Muscle of back (tissue), 11 donors: Measurements from ENCODE around the gene ZNF76. TPM values are rescaled to one million over a fixed set of nuclear protein-coding genes. Genes with fewer than 3 reads are reported as not detected.
A peak's percentile ranks its signal among the peaks of the same experiment; 100 is the strongest.

ENCODE experiments used
- DNase-seq, 3 donors: peaks; one replicate each; pipeline versions ENCODE4 v3.0.0 to v3.0.0-alpha.2; 2013
- polyA plus RNA-seq, 10 donors: library from polyadenylated mRNA; unstranded; fragments of 120-200 nt; gene quantifications; one replicate each; pipeline ENCODE4 v1.2.1, GENCODE V29; 2013; ENCODE audit not compliant: insufficient read length in 10 of 10

The ZNF76 gene
- polyA plus RNA-seq, 10 donors = 18.2 to 32.1 (median 22.8) TPM

DNA sequence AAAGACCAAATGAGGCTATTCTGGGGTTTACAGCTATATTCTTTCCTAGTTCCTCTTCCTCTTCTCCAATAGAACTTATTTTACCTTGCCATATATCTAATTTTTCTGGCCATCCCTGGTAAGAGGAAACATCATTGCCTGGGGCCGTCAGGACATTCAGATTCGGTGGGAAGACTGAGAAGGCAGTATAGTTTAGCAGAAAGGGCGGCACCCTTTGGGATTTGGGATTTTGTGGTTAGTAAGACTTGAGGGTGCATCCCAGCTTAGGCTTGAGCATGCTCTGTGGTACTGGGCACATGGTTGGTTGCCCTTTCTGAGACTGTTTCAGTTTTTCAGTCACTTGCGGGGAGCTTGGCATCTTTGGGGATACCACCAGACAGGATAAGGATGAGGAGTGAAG, 24.6 kb upstream of the ZNF76 start:
- no peak for DNase-seq

DNA sequence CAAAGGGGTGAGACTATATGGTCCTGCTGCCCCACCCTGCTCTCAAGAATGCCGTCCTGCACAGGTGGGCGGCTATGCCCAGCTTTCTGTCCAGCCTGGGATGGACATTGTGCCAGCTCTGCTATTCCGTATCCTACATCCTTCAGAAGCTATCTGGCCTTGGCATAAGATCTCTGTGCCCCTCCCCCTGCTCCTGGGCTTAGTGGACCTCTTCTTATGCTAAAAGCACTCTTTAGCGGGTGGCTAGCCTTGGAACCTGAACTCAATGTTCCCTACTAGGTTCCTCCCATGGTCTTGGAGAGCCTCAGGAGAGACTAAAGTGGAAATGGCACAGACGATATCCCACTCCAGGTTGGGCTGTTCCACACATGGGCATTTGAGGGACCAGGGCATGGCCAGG, 23.3 kb upstream of the ZNF76 start:
- no peak for DNase-seq

DNA sequence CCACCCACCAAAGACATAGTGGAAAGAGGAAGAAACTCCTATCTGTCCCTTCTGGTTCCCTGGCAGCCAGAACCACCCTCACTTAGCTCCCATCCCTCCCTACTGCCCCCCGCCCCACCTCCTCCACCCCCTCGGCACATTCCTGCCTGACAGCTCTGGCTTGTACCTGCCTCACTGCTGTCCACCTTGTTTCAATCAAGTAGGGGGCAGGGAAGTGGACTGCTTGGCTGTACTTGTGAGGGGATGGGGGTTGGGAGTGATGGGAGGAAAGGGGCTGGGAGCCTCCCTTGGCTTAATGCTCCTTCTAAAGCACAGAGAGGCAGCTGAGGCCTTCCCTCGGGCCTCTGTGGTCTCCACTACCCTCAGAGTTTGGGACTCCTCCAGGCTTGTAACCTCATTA, 22.1 kb upstream of the ZNF76 start:
- no peak for DNase-seq

DNA sequence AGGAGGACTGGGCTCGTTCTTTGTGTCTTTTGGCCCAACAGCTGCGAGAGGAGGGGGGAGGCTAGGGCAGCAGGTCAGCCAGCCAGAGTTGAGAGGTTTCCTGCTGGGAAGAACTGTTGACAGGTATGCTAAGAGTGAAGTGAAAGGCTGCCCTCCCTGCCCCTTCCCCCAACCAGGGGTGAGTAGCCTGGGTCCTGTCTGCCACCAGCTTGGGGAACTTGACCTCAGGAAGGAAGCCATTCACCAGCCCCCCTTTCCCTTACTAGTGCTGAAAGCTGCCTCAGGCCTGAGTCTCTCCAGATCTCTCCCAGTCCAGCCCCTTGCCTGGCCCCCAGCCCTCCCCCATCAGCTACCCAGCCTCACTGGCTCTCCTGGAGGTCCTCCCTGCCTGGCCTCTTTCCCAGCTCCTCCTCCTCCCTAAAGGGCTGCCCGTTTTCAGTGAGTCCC, 20.7 kb upstream of the ZNF76 start:
- DNase-seq = peak in 1 of 3 donors; percentile 45

DNA sequence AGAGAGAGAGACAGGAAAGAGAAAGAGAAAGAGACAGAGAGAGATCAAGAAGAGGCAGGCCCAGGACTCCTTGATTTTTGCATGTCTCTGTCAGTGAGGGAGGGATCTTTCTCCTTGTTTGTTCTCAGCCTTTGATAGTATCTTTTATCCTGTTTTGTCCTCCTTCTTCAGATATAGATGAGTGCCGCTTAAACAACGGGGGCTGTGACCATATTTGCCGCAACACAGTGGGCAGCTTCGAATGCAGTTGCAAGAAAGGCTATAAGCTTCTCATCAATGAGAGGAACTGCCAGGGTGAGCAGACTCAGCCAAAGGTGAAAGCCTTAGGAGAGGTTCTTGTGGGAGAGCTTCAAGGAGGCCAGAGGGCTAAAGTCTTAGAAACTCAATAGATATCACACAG, 20.0 kb upstream of the ZNF76 start:
- DNase-seq = no peak

DNA sequence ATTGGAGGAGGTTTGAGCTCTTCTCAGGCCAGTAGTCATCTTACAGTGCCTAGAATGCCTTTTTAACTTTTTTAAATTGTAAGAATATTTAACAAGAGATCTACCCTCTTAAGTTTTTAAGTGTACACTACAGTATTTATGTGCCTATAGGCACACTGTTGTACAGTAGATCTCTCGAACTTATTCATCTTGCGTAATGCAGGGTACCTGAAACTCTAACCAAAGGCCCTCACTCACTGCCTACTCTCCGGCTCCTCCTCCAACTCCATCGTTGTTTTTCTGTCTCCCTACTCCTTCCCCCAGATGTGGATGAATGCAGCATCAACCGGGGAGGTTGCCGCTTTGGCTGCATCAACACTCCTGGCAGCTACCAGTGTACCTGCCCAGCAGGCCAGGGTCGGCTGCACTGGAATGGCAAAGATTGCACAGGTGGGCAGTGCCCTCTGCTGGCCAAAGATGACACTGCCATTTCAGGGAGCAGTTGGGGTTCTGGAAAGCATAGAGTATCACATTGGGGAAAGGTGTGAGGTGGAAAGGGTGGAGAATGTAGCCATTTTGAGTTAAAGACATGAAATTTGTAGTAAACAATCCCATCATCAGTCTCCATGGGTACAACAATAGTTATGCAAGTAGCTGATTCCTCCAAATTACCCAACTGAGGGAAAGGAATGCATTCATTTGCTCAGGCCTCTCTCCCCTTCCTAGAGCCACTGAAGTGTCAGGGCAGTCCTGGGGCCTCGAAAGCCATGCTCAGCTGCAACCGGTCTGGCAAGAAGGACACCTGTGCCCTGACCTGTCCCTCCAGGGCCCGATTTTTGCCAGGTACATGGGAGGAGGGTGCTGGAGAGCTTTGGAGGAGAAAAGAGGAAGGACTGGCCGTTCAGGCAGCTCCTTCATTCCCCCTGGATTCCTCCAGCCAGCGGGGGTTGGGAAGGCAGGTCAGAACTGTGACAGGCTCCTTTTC, 18.4 kb upstream of the ZNF76 start:
- DNase-seq = peak; percentile 48 to 75 (median 71)

DNA sequence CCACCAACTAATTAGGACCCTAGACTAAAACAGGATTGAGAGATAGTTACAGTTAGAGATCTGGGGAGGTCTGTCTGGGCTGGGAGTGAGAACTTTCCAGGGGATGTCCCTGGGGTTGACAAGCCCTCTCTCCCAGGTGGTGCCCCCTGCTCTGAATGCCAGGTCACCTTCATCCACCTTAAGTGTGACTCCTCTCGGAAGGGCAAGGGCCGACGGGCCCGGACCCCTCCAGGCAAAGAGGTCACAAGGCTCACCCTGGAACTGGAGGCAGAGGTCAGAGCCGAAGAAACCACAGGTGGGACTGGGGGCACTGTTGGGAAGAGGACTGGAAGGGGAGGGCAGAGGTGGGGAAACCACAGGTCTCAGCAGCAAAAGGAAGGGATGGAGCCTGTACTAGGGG, 17.0 kb upstream of the ZNF76 start:
- no peak for DNase-seq

DNA sequence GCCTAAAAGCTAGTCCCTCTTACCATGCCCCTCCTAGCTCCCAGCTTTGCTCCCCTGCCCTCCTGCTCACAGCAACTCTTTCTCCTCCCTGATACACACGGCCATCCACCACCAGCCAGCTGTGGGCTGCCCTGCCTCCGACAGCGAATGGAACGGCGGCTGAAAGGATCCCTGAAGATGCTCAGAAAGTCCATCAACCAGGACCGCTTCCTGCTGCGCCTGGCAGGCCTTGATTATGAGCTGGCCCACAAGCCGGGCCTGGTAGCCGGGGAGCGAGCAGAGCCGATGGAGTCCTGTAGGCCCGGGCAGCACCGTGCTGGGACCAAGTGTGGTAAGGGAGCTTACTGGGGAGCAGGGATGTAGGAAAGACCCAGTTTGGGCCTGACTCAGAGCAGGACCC, 16.6 kb upstream of the ZNF76 start:
- no peak for DNase-seq

DNA sequence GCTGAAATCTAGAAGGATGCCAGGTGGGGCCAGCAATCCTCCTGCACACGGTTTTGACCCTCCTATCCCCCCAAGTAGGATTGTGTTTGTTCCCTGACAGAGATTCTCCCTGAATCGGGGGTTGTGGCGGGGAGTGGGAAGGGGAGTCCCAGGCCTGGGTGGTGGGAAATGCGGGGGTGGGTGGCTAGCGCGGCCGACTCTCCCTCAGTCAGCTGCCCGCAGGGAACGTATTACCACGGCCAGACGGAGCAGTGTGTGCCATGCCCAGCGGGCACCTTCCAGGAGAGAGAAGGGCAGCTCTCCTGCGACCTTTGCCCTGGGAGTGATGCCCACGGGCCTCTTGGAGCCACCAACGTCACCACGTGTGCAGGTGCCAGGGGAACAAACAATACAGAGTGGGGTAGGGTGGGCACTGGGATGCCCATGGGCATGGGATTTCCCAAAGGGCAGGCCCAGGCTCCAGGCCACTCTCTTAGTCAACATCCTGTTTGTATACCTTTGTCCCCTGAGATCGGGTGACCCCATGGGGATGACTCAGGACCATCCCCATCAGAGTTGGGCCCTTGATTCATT, 16.1 kb upstream of the ZNF76 start:
- no peak for DNase-seq

DNA sequence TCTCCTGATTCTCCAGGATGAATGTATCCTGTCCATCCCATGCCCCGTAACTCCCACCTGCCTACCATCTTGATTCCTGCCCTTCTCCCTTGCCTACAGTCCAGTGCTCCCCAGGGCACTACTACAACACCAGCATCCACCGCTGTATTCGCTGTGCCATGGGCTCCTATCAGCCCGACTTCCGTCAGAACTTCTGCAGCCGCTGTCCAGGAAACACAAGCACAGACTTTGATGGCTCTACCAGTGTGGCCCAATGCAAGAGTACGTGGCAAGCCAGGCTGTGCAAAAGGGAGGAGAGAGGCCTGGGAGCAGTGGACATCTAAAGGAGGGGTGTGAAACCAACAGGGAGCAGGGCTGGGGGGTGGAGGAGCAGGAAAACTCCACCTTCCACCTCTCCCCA, 15.0 kb upstream of the ZNF76 start:
- no peak for DNase-seq

DNA sequence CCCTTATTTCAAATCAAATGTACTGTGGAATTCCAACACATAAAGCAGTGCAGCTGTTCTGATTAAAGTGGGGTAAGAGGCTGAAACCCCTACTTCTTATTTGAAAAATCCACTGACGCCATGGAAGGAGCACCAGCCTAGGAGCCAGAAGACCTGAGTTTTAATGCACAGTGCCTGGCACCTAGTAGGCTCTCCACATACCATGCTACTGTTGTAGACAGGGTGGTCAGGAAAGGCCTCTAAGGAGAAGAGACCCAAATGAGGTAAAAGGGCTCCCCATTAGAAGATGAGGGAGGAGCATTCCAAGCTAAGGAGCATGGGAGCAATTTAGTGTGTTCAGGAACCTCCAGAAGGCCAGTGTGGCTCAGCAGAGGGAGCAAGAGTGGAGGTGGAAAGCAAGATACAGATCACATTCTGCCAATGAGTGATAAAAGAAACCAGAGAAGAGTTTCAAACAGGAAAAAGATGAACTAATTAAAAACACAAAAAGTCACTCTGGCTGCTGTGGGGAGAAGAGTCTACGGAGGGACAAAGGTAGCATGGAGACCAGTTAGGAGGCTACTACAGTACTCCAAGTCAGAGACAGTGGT, 11.8 kb upstream of the ZNF76 start:
- DNase-seq = no peak

DNA sequence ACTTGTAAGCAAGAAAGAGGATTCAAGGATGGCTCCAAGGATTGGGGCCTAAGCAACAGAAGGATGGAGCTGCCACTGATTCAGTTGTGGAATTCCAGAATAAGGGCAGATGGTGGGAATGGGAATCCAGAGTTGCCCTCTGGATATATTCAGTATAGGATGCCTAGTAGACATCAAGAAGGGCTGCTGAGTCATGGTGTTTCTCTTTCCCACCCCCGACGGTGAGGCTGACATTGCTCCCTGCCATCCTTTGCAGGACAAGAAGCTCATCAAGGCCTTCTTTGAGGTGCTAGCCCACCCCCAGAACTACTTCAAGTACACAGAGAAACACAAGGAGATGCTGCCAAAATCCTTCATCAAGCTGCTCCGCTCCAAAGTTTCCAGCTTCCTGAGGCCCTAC, 11.2 kb upstream of the ZNF76 start:
- DNase-seq = no peak

DNA sequence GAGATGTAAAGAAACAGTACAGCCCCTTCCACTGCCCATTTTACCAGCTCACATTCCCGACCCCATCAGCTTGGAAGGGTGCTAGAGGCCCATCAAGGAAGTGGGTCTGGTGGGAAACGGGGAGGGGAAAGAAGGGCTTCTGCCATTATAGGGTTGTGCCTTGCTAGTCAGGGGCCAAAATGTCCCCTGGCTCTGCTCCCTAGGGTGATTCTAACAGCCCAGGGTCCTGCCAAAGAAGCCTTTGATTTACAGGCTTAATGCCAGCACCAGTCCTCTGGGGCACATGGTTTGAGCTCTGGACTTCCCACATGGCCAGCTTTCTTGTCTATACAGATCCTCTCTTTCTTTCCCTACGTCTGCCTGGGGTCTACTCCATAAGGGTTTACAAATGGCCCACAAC, 10.6 kb upstream of the ZNF76 start:
- no peak for DNase-seq

DNA sequence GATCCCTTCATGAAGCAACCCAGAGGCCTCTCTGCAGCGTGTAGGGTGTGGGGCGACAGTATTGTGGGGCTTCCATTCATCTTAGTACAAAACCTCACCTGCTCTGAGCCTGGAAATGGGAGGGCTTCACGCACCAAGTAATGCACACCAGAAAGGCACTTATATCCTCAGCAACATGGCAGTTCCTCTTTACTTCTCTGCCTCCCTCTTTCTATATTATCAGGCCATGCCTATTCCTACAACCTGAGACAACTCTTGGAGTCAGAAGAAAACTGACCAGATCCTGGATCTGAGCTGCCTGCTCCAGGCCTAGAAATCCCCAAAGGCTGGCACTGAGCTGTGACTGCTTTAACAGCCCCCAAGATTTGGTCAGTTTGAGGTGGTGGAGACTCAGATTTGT, 7.6 kb upstream of the ZNF76 start:
- DNase-seq = no peak

DNA sequence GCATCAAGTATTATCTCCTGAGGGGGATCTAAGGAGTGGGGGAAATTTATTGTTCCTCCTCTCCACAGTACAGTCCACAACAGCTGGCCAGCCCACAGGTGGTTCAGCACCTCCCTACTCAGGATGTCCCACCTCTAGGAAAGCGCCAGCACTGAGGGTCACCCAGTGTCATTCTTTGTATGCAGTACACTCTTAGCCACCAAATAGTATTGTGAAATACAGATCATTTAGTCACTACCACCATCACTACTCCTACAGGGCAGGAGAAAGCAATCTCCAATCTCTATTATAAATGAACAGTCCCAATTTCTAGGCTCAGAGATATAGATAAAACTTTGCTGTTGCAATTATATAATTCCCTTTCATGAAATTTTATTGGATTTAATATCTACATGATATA, 6.3 kb upstream of the ZNF76 start:
- DNase-seq = no peak

DNA sequence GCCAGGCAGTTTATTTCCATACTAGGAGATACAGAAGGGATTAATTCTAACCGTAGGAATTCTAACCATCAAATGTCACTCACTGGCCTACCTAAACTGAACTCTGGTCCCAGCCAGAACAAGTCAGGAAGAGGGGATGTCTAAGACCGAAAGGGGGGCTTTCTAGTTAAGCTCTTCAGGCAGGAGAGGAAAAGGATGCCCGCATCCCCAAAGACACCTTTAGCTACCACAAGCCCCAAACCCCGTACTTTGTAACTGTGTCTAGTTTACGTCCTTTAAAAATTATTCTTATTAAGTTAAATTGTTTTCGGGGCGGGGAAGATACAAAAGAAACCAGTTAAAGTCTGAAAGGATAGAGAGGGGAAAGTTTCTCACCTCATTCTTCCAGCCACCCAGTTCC, 1.2 kb upstream of the ZNF76 start:
- DNase-seq = peak in 1 of 3 donors; percentile 22

DNA sequence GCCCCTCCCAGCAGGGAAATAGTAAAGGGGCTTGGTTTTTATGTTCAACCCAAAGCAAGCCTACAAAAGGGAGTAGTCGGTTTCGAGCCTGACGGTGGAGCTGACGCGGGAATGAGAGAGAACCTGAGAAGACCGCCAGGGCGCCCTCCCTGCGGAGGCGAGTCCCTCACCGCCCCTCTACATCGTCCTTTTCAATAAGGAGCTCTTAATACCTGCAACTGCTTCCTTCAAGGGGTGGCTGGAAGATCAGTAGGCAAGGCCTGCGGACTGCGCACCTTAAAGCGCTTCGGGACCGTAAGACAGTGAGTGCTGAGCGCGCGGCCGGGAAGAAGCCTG, 709 bp upstream of the ZNF76 start:
- DNase-seq = peak in 2 of 3 donors; percentile 27 to 62

DNA sequence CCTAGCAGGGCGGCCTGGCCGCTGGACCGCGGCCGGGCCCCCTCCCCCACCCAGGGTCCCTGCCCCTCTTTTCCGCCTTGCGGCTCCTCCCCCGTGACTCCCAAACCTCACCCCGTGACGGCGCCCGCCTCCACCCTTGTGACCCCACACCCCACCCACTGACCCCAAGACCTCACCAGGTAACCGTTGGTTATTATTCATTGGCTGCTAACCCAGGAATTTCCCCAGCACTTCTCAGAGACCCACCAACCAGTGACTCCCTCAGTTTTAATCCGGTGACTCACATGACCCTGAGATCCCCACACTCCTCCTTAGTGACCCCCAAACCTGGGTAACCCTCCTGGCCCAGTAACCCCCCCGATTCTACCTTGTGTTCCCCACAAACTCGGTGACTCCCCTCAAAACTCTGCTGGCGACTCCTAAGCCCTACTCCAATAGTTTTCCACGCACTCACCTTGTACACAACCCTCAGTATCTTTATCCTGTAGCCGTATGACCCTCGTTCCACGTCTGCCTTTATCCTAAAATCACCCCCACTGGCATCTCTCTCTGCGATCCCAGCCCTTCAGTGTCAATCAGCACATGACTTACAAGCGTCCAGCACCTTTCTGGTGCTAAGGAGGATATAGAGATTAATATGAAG, 534 bp downstream of the ZNF76 start:
- DNase-seq = peak in 1 of 3 donors; percentile 31

DNA sequence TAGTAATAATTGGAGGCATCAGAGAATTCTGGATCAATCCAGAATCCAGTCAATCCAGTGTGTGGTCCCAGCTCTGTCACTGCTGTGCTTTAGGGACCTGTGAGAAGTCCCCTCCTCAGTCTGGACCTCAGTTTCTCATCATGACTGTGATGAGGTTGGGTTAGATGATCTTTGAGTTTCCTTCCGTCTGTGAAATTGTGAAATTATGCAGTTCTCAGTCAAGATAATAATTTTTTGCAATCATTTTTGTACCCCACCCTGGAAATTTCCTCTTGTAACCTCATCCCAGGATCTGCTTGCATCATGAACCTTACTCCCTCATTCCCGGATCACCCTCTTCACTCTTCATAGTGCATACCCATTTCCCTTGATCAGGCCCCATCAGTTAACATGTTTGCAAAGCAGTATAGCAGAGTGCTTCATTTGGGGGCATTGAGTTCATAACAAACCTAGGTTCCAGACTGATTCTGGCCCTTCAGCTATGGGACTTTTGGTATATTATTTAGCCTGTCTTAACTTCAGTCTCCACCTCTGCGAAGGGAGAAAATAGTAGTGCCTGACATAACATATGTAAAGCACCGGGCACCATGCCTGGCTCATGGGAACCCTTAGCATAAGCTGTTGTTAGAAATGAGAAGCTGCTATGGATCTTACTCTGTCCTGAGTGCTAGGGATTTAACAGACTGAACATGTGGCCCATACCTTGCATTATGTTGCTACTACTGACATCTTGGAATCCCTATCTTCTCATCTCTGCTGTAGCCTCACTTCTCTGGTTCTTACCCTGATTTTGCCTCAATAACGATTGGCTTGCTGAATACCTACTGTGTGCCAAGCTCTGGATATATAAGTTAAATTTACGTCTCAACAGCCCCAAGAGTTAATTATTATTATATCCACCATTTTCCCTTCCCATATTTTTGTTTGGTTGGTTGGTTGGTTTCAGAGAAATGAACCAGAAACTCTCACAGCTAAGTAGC, 1.3 kb downstream of the ZNF76 start:
- peak in 1 of 3 donors; percentile 52 for DNase-seq

DNA sequence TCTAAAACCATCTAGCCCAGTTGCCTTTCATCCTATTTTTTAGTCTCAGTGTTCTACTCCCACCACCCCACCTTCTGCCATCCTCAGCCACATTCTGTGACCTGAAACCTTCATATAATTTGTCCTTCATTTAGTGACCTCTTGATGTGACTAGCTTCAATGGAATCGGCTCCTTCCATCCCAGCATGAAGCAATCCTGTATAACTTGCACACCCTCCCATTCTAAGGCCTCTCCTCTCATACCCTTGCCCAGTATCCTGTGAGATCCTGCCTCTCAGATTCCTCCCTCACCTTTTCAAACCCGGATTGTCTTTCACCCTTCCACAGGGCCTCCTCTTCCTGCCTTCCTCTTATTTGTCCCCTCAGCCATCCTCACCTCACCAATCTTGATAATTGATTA, 3.1 kb downstream of the ZNF76 start:
- DNase-seq = no peak

DNA sequence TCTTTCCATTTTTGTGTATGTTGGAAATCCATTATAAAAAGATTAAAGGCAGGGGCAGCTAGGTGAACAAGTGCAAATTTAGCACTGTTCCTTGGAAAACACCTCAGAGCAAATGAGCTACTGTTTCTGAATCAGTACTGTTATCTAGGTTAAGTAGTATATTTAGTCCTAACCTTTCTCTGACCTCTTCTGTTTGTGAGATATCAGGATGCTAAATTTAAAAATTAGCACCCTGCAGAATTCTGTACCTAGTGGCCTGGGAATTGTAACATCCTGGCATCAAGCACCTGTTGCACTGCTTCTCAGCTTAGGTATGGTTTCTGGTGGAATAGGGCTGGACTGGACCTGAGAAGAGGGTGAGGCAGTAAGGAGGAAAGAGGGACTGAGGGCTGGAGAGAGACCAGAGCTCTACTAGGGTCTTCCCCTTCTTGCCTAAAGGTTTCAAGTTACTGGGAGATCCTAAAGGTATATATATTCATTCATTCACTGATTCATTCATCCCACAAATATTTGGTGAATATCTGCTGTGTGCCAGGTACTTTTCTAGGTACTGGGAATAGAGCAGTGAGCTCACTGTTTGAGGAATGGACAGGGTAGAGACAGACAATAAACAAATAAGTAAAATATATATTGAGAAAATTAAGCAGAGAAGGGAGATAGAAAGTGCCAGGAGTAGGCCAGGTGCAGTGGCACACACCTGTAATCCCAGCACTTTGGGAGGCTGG, 5.2 kb downstream of the ZNF76 start:
- no peak for DNase-seq
